Subcutaneous adipose tissue (tissue), 4 donors: ENCODE results near the gene IQCB1. TPM values are rescaled to one million over a fixed set of nuclear protein-coding genes. Genes with fewer than 3 reads are reported as not detected.

Experiments used
- CTCF ChIP-seq: fragments of 450-650 bp; IDR thresholded peaks from one replicate; pipeline ENCODE4 v1.5.1; 2016; ENCODE audit warnings: low read depth, mild to moderate bottlenecking, control low read depth, antibody characterized with exemption, moderate library complexity
- total RNA-seq, 4 donors: library from RNA; depleted of rRNA; stranded (reverse); fragments of >200 nt; gene quantifications; one replicate each; pipeline ENCODE4 v1.1.0, GENCODE V29; 2016

The IQCB1 gene
- total RNA-seq, 4 donors from 2014 or later = 9.4 to 23.0 (median 17.5) TPM

GRCh38 chr3:121800906-121801305 is 34.0 kb downstream of the IQCB1 start:
- no peak for TF ChIP-seq CTCF

GRCh38 chr3:121796970-121797369 is 37.9 kb downstream of the IQCB1 start:
- TF ChIP-seq CTCF = no peak

GRCh38 chr3:121794264-121794983 is 40.4 kb downstream of the IQCB1 start:
- TF ChIP-seq CTCF = no peak

- no peak for TF ChIP-seq CTCF
Measured at GRCh38 chr3:121793078-121793477, 41.8 kb downstream of the IQCB1 start.

GRCh38 chr3:121786485-121786884 is 48.4 kb downstream of the IQCB1 start:
- TF ChIP-seq CTCF = no peak

- TF ChIP-seq CTCF = no peak
Measured at GRCh38 chr3:121781611-121782010, 53.2 kb downstream of the IQCB1 start.

GRCh38 chr3:121769246-121769645 is 65.6 kb downstream of the IQCB1 start:
- no peak for TF ChIP-seq CTCF
